Measurements from ENCODE around the gene KIZ. TPM values are rescaled to one million over a fixed set of nuclear protein-coding genes. Genes with fewer than 3 reads are reported as not detected.
"Not testable (repeated sequence)": the region's sequence is repeated elsewhere in the genome, so short reads cannot be mapped to it uniquely, and the experiment has no call there.

KIZ gene
- total RNA-seq, 1 experiment from 2014 or later, result 15.7 TPM

GRCh38 chr20:21230220-21230619 lies 104.3 kb downstream of the KIZ start:
- DNase-seq (ENCODE audit: low read depth), result no peak

- DNase-seq (ENCODE audit: low read depth), result no peak
These were observed 104.8 kb downstream of the KIZ start for GRCh38 chr20:21230686-21231085.

- DNase-seq (ENCODE audit: low read depth), result no peak
These were observed 106.8 kb downstream of the KIZ start for GRCh38 chr20:21232546-21233280.

GRCh38 chr20:21234324-21234723 lies 108.4 kb downstream of the KIZ start:
- DNase-seq (ENCODE audit: low read depth), result no peak

GRCh38 chr20:21234806-21235483 lies 109.1 kb downstream of the KIZ start:
- DNase-seq (ENCODE audit: low read depth), result no peak

GRCh38 chr20:21235484-21236445 lies 109.9 kb downstream of the KIZ start:
- DNase-seq (ENCODE audit: low read depth), result peak; percentile 68

- peak; percentile 14 for DNase-seq (ENCODE audit: low read depth)
These were observed 112.3 kb downstream of the KIZ start for GRCh38 chr20:21237956-21238799.

GRCh38 chr20:21238818-21239536 lies 113.1 kb downstream of the KIZ start:
- DNase-seq (ENCODE audit: low read depth), result no peak

GRCh38 chr20:21240394-21240793 lies 114.5 kb downstream of the KIZ start:
- DNase-seq (ENCODE audit: low read depth), result no peak

- no peak for DNase-seq (ENCODE audit: low read depth)
These were observed 115.5 kb downstream of the KIZ start for GRCh38 chr20:21241406-21241805.

- no peak for DNase-seq (ENCODE audit: low read depth)
These were observed 117.9 kb downstream of the KIZ start for GRCh38 chr20:21243811-21244210.

- no peak for DNase-seq (ENCODE audit: low read depth)
These were observed 118.9 kb downstream of the KIZ start for GRCh38 chr20:21244808-21245207.

- no peak for DNase-seq (ENCODE audit: low read depth)
These were observed 120.3 kb downstream of the KIZ start for GRCh38 chr20:21246161-21246560.

GRCh38 chr20:21247603-21248095 lies 121.8 kb downstream of the KIZ start:
- DNase-seq (ENCODE audit: low read depth), result not testable (repeated sequence)

GRCh38 chr20:21251278-21251677 lies 125.4 kb downstream of the KIZ start:
- DNase-seq (ENCODE audit: low read depth), result peak; percentile 69

GRCh38 chr20:21257192-21257591 lies 131.3 kb downstream of the KIZ start:
- DNase-seq (ENCODE audit: low read depth), result no peak

GRCh38 chr20:21258411-21258810 lies 132.5 kb downstream of the KIZ start:
- DNase-seq (ENCODE audit: low read depth), result no peak

- no peak for DNase-seq (ENCODE audit: low read depth)
These were observed 133.5 kb downstream of the KIZ start for GRCh38 chr20:21259346-21259745.

GRCh38 chr20:21262812-21263211 lies 136.9 kb downstream of the KIZ start:
- no peak for DNase-seq (ENCODE audit: low read depth)

All from RPMI7951 (cell line).